GM12865 (cell line): ENCODE data around the gene ADAMTSL2.

Source experiments
- DNase-seq: peaks from one replicate; pipeline ENCODE4 v3.0.0; 2010; ENCODE audit warnings: low read depth
- H3K4me3 ChIP-seq: 2 replicates; pipeline ENCODE4 v1.5.1; 2011; ENCODE audit warnings: mild to moderate bottlenecking, low read depth, low read length, control low read depth
- TF ChIP-seq, protein P1 (sequence below): IDR thresholded peaks from 2 replicates; pipeline ENCODE4 v1.5.1; 2011; ENCODE audit warnings: low read length, control low read depth, low read depth, inconsistent platforms; ENCODE audit not compliant: insufficient read depth; ENCODE audit errors: missing control alignments

ADAMTSL2 gene

DNA sequence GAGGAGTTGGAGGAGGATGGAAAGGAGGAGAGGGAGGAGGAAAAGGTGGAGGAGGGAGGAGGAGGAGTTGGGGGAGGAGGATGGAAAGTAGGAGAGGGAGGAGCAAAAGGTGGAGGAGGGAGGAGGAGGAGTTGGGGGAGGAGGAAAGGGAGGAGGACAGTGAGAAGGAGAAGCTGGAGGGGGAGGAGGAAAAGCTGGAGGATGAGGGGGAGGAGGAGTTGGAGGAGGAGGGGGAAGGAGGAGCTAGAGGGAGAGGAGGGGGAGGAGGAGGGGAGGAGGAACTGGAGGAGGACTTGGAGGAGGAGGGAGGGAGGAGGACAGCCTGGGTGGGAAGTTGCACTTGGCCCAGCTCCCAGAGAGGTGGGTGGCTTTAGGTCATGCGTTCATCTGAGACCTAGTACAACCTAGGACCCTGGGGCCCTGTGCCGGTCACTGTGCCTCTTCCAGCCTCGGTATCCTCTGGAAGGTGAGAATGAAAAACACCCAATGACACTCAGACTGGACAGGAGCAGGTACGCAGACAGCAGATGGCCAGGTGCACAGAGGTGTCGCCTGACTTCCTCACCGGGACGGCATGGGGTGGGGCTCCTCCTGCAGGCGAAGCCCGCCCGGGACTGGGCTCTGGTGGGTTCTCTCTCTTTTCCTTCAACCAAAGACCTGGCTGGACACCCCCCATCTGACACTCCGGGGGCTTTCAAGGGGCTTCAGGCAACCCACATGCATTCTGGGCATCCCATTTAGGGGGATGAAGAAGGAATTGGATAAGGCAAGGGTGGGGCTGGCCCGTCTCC lies 43.4 kb upstream of the ADAMTSL2 start:
- TF ChIP-seq, protein P1, sequence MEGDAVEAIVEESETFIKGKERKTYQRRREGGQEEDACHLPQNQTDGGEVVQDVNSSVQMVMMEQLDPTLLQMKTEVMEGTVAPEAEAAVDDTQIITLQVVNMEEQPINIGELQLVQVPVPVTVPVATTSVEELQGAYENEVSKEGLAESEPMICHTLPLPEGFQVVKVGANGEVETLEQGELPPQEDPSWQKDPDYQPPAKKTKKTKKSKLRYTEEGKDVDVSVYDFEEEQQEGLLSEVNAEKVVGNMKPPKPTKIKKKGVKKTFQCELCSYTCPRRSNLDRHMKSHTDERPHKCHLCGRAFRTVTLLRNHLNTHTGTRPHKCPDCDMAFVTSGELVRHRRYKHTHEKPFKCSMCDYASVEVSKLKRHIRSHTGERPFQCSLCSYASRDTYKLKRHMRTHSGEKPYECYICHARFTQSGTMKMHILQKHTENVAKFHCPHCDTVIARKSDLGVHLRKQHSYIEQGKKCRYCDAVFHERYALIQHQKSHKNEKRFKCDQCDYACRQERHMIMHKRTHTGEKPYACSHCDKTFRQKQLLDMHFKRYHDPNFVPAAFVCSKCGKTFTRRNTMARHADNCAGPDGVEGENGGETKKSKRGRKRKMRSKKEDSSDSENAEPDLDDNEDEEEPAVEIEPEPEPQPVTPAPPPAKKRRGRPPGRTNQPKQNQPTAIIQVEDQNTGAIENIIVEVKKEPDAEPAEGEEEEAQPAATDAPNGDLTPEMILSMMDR = no peak
- H3K4me3 ChIP-seq = no peak overlapping the region
- no peak for DNase-seq

DNA sequence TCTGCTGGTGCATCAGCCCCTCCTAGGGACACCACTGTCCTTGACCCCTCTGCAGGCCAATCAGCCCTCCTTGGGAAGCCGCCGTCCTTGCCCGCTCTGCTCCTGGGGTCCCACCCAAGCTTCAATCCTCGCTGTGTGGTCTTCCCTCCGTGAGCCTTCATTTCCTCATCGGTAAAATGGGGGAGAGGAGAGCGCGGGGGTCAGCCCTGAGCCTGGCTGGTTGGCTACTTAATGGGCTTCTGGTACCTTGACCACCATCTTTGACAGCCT lies 42.9 kb upstream of the ADAMTSL2 start:
- DNase-seq = no peak
- no peak overlapping the region for H3K4me3 ChIP-seq
- TF ChIP-seq, protein P1 = no peak

DNA sequence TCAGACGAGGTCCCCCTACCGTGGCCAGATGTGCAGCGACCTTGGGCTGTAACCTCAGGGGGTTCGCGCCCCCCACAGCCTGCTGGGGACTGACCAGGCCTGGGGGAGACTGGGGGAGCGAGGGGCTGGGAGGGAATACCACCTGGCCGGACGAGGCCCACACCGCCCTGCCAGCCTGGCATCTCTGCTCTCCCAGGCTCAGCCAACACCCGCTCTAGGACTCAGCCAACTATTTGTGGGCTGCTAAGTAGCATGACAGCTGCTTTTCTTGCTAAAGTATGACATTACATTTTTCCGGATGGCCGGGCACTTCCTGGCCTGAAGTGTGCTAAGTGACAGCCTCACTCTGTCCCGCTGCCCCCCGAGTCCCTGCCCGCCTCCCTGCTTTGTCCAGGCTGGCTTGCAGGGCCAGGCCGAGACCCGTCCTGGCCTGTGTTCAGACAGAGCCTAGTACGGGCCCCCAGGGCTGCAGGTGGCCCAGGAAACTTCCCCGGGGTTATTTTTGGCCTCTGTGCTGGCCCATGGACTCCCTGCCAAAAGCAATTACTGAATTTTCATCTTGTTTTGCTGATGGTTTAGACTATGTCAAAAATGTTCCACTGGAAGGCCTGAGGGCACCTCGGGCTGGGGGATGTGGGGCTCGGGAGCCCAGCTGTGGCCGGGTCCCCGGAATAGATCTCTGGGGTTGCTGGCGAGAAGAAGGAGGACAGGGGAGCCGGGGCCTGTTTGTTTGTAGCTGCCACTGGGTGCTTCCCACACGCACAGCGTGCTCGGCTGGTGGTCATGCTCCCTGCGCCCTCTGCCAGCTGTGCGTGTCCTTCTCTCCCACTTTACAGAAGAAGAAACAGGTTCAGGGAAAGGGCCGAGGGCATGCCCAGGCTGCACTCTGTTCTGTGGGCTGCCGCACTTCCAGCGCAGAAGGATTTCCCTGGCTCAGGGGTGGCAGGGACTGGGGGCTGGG lies 42.2 kb upstream of the ADAMTSL2 start:
- TF ChIP-seq, protein P1 = no peak
- H3K4me3 ChIP-seq = no peak overlapping the region
- no peak for DNase-seq

DNA sequence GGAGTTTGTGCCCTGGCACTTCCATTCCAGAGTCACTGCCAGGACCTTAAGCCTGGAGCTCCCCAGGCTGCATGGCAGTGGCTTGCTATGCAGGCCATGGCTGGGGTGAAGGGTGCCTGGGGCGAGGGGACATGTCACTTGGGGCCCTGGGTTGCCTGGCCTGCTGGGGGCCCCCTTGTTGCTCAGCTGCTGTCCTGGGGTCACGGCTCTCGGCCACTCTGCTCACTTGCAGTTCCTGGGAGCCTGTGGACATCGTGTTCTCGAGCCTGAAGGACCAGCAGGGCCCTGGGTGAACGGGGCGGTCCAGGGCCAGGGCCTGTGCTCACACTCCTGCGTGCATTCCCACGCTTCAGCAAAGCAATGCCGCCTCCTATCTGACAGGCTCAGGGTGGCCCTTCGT lies 41.1 kb upstream of the ADAMTSL2 start:
- TF ChIP-seq, protein P1 = no peak
- no peak overlapping the region for H3K4me3 ChIP-seq
- no peak for DNase-seq

DNA sequence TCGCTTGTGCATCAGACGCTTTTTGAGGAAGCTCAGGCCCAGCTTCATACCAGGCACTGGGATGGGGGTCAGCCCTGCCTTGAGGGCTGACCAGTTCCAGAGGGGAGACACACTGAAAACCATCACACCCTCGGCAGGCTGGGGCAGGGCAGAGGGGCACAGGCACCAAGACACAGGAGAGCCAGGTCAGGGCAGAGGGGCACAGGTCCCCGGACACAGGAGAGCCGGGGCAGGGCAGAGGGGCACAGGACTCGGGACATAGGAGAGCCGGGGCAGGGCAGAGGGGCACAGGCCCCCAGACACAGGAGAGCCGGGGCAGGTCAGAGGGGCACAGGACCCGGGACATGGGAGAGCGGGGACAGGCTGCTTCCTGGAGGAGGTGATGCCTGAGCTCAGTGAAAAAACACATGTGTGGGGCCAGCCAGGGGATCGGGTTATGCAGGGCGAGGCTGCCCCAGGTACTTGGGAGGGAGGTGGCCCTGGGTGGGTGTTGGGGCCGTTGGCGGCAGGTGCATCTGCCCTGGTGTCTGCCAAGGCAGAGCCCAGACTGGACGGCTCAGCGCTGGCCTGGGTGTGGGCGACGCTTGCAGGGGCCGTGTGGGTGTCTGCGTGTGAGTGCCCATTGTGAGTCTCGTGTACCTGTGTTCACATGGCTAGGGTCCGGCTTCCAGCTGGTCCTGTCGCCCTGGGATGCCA lies 40.5 kb upstream of the ADAMTSL2 start:
- no peak overlapping the region for H3K4me3 ChIP-seq
- no peak for DNase-seq
- TF ChIP-seq, protein P1 = no peak

DNA sequence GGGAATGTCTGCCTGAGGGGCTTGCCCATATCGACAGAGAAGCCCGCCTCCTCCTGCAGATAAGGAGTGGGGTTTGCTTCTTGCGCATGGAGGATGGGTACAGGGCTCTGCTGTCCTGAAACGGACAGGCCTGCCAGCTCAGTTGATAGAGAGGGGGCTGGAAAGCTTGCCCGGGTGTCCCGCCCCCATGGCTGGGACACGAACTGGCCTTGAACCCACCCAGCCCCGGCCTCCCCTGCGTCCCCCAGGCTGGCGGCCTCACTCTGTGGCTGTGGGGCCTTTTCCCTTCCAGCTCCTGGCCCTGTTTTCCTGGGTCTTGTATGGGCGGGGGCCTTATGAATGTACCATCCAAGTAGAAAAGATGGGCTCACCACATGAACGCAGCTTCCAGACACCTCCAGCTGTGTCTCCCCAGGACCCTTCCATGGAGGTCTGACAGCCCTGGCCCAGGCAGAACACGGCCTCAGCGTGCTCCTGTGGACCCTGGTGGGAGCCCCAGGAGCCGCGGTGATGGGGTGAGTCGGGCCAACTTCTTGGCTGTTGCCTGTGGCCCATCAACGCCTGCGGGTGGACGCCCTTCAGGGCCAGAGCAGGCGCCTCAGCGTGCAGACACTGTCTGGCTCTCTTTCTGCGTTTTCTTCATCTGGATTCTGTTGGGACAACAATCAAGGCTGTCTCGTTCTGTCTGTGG lies 39.7 kb upstream of the ADAMTSL2 start:
- TF ChIP-seq, protein P1 = no peak
- DNase-seq = no peak
- no peak overlapping the region for H3K4me3 ChIP-seq
